Right cardiac atrium (tissue), 5 donors: ENCODE measurements around the gene DSG2. TPM values are rescaled to one million over a fixed set of nuclear protein-coding genes. Genes with fewer than 3 reads are reported as not detected.
"Not testable (repeated sequence)": the region's sequence is repeated elsewhere in the genome, so short reads cannot be mapped to it uniquely, and the experiment has no call there.

Experiments
- ATAC-seq, 2 donors: fragments of 200-7000 bp; cut with Tn5 transposase; one replicate each; pipeline versions ENCODE4 v1.8.0 to v1.9.1; 2020; ENCODE audit warnings: moderate library complexity in 2 of 2, mild to moderate bottlenecking in 1 of 2
- DNase-seq, 3 donors: peaks; one replicate each; pipeline ENCODE4 v3.0.0-alpha.2; 2020
- H3K27ac ChIP-seq: one replicate; pipeline ENCODE4 v1.5.1; 2013; ENCODE audit warnings: mild to moderate bottlenecking, low read length, control low read depth, moderate library complexity
- H3K27me3 ChIP-seq: one replicate; pipeline ENCODE4 v1.6.1; 2013; ENCODE audit not compliant: control insufficient read depth, insufficient read depth
- H3K4me1 ChIP-seq: one replicate; pipeline ENCODE4 v1.6.1; 2013; ENCODE audit warnings: low read length; ENCODE audit not compliant: control insufficient read depth, insufficient read depth
- H3K4me3 ChIP-seq: one replicate; pipeline ENCODE4 v1.5.1; 2013; ENCODE audit warnings: low read length, control low read depth
- H3K9me3 ChIP-seq: one replicate; pipeline ENCODE4 v1.6.1; 2013; ENCODE audit warnings: low read length; ENCODE audit not compliant: control insufficient read depth
- WGBS: extraction: QIAGEN DNeasy Blood & Tissue Kit; methylation state at CpG from one replicate; pipeline ENCODE4 v1.1.7; 2013; 5-methylcytosine and 5-hydroxymethylcytosine counted together
- intact Hi-C, 4 donors: fragments of 100-400 bp; cut with DNase I; formaldehyde crosslinking; loops; one replicate each; pipeline versions ENCODE4 v1.11.0 to v1.14.0; 2022 to 2023
- polyA plus RNA-seq: library from polyadenylated mRNA; stranded (reverse); fragments of 200-250 nt; gene quantifications from one replicate; pipeline ENCODE4 v1.2.3, GENCODE V29; 2013
- total RNA-seq, 4 donors: library from RNA; stranded (reverse); fragmentation: NEBNext Ultra II Directional; extraction: Animal tissue kit (Norgen Biotek cat#: 25700); gene quantifications; one replicate each; pipeline ENCODE4 v1.2.1, GENCODE V29; 2021
- donor health status: healthy with polysubstance abuse.
- donor health status: DM: no; HTN: yes; CAD: no.
- donor health status: DM: no; HTN: no; CAD: no.
- donor health status: DM: no; HTN: yes; CAD: no; lungs with severe emphysema.
- donor health status: DM: yes; HTN: yes; CAD: no.

DSG2 gene
- total and polyA plus RNA-seq, 5 donors = 24.8 to 77.6 (median 74.4) TPM

DNA sequence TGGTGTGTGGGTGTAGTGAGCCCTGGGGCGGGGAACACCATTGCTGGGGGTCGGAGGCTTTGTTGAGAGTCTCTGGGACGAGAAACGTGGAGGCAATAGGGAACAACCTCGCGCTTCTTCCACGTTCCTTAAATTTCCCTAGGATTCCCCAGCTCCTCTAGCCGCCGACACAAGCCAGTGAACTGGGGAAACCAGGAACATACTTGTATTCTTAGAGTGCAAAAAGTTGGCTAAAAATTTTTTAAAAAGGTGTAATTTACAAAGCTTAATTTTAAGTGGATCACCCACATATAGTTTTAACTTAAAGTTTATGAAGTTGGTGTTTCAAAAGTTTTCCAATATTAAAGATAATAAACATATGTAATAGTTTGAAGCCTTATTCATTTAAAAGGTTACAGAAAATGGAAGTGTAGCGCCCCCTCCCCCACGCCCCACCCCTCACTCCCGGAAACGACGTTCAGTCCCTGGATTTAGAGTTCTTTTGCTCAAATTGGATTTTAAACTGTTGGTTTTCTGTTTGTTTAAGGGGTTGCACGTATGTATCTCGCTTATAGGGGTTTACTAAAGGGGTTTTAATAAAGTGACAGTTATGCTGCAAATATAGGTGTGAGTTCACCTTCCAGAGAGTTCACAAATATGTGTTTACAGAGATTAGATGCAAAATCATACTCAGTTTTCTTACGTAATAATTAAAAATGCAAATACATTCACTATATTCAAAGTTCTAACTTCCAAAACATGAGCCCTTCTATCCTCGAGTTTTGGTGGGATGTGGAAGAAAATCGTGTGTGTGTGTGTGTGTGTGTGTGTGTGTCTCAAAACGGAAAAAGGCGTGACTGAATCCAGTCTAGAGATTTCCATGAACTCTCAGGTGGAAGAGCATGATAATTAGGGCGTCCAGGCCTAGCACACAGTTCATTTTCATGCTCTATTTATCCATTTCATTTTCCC is 872 bp downstream of the DSG2 start:
- DNase-seq = no peak
- intact Hi-C loops = loop anchor here in 1 of 4 donors (10.0 kb wide), 1 partner anchor 74 kb away; no protein-coding TSS in a partner anchor
- H3K4me3 ChIP-seq = peak overlapping the region; percentile 68
- H3K27me3 ChIP-seq = no peaks in the 10 kb centered on the region
- H3K9me3 ChIP-seq = no peaks in the 10 kb centered on the region
- peak overlapping the region; percentile 78 for H3K27ac ChIP-seq
- ATAC-seq = peak in 1 of 2 donors; percentile 40
- 18% methylated on average over 22 of the region's 22 CpGs for WGBS
- H3K4me1 ChIP-seq = peaks cover 2% of the 10 kb centered on the region

DNA sequence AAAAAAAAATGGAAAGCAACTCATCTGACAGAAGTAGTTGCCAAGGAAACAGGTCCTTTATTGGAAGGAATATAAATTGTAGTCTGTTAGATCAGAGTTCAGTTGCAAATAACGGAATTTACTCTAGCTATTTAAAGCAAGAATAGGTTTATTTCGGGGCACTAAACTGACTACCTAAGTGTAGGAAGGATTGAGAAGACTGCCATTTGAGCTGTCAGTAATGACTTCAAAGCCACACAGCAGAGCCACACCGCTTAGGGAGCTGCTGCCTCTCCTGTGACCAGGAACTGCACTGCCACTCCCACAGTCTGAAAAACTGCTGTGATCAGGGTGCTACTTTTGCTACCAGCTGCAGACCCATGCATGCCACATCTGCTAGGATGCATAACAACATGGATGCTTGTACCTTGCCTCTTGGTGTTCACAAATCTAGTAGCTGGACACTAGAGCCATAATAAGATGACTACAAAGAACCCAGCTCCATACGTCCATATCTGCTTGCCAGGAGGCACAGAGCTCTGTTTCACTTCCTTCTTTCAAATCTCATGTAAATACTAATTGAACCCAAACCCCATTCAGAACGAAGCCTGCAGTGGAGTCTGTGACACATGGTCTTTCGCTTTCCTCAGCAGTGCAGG is 2.2 kb downstream of the DSG2 start:
- Histone ChIP-seq H3K27ac (no peak overlapping the region), H3K27me3 (no peaks in the 10 kb centered on the region), H3K9me3 (no peaks in the 10 kb centered on the region), H3K4me3 (no peak overlapping the region), H3K4me1 (peaks cover 6% of the 10 kb centered on the region)
- ATAC-seq (no peak), DNase-seq (no peak)
- WGBS = 68% methylated on average over 6 of the region's 6 CpGs
- intact Hi-C loops = loop anchor here in 1 of 4 donors (10.0 kb wide), 1 partner anchor 235 kb away; no protein-coding TSS in a partner anchor

- Histone ChIP-seq H3K27ac (no peak overlapping the region), H3K9me3 (no peaks in the 10 kb centered on the region), H3K27me3 (no peaks in the 10 kb centered on the region), H3K4me3 (no peak overlapping the region), H3K4me1 (peaks cover 6% of the 10 kb centered on the region)
- intact Hi-C loops = loop anchor here in 1 of 4 donors (10.0 kb wide), 1 partner anchor 238 kb away; no protein-coding TSS in a partner anchor
- ATAC-seq = no peak
- WGBS = 93% methylated on average over 4 of the region's 4 CpGs
- DNase-seq = no peak
Measured at GRCh38 chr18:31503011-31503410, 5.0 kb downstream of the DSG2 start.

DNA sequence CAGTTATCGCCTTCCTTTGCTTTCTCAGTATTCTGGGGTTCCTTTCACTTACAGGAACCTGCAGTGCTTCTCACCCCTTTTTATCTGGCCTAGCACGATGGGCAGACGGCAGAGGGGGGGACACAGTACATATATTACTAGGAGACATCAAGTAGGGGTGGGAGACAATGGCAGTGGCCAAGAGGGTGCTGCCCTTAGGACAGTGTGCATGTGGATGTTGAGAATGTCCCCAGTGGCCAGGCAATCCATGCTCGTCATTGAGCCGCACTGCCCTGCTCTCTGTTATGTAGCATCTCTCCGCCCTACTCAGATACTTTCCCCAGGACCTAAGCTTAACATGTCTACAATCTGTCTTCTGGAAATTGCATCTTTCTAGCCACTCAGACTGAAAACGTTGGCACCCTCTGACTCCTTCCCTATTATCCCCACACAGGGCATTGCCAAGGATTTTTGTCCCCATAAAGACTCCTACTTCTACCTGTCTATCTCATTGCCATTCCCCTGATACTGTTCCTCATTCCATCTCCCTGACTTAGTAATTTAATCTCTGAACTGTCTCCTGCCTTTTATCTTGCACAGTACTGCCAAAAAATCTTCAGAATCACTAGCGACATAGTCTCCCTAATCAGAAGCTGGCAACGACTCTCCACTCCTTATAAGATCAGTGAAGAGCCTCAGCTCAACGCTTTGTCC is 6.6 kb downstream of the DSG2 start:
- ATAC-seq (peak; percentile 16 to 39), DNase-seq (no peak)
- Histone ChIP-seq H3K27me3 (no peaks in the 10 kb centered on the region), H3K27ac (peak overlapping the region; percentile 35), H3K4me3 (no peak overlapping the region), H3K9me3 (no peaks in the 10 kb centered on the region), H3K4me1 (peaks cover 7% of the 10 kb centered on the region)
- WGBS = 56% methylated on average over 10 of the region's 10 CpGs
- intact Hi-C loops = loop anchor here in 1 of 4 donors (10.0 kb wide), 1 partner anchor 240 kb away; no protein-coding TSS in a partner anchor

DNA sequence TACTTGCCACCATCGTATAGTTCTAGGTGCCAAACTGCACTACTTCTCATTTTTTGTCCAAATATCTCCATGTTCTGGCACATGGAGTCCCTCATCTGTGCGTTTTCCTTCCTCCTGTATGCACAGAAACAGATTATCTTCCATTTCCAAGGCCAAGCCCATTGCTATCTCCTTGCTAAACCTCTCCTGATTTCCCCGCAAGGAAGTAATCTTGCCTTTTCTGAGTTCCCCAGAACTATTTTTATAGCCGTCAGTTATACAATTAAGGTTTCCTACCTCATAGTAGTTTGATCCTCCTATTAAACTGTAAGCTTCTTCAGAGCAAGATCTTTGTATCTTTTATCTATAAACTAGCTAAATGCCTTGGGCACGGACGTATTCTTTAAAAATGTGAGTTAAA is 7.2 kb downstream of the DSG2 start:
- no peaks in the 10 kb centered on the region for H3K9me3 ChIP-seq
- WGBS = 34% methylated on average over 6 of the region's 6 CpGs
- intact Hi-C loops = loop anchor here in 1 of 4 donors (10.0 kb wide), 1 partner anchor 240 kb away; no protein-coding TSS in a partner anchor
- DNase-seq (no peak), ATAC-seq (no peak)
- H3K27ac ChIP-seq = no peak overlapping the region
- no peak overlapping the region for H3K4me3 ChIP-seq
- peaks cover 7% of the 10 kb centered on the region for H3K4me1 ChIP-seq
- H3K27me3 ChIP-seq = no peaks in the 10 kb centered on the region

- DNase-seq (no peak), ATAC-seq (peak; percentile 50 to 76)
- Histone ChIP-seq H3K4me3 (no peak overlapping the region), H3K9me3 (no peaks in the 10 kb centered on the region), H3K4me1 (peaks cover 9% of the 10 kb centered on the region), H3K27ac (no peak overlapping the region), H3K27me3 (no peaks in the 10 kb centered on the region)
- WGBS = 59% methylated on average over 5 of the region's 5 CpGs
- intact Hi-C loops = loop anchor here in 1 of 4 donors (10.0 kb wide), 1 partner anchor 241 kb away; no protein-coding TSS in a partner anchor
Measured at GRCh38 chr18:31506024-31506742, 8.2 kb downstream of the DSG2 start.

DNA sequence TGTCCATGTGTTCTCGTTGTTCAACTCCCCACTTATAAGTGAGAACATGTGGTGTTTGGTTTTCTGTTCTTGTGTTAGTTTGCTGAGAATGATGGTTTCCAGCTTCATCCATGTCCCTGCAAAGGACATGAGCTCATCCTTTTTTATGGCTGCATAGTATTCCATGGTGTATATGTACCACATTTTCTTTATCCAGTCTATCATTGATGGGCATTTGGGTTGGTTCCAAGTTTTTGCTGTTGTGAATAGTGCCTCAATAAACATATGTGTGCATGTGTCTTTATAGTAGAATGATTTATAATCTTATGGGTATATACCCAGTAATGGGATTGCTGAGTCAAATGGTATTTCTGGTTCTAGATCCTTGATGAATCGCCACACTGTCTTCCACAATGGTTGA is 9.1 kb downstream of the DSG2 start:
- ATAC-seq, H3K4me1 ChIP-seq, H3K4me3 ChIP-seq, H3K27ac ChIP-seq, H3K9me3 ChIP-seq, DNase-seq, H3K27me3 ChIP-seq: not testable (repeated sequence)
- intact Hi-C loops = loop anchor here in 1 of 4 donors (10.0 kb wide), 1 partner anchor 242 kb away; no protein-coding TSS in a partner anchor
- WGBS = 94% methylated on average over 2 of the region's 2 CpGs

- 49% methylated on average over 1 of the region's 1 CpG for WGBS
Measured at GRCh38 chr18:31508781-31509180, 10.8 kb downstream of the DSG2 start.

DNA sequence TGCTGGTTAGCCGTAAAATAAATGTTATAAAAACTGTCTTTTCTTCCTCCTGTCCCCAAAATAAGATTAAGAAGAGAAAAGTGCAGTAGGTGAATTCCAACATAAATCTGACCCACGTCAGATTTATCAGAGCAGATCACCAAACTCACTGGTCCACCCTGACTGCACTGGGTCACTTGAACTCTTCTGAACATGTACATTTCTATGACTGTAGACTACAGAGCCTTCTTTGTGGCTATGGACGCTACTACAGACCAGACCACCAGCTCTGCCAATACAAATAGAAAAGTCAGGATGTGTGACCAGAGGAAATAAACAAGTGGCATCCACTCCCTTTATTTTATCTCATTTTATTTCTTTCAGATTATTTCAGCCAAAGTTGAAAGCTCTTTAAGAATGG is 11.6 kb downstream of the DSG2 start:
- 53% methylated on average over 3 of the region's 3 CpGs for WGBS
- H3K4me1 ChIP-seq = peaks cover 8% of the 10 kb centered on the region
- no peaks in the 10 kb centered on the region for H3K9me3 ChIP-seq
- H3K27ac ChIP-seq = no peak overlapping the region
- H3K4me3 ChIP-seq = no peak overlapping the region
- intact Hi-C loops = loop anchor here in 1 of 4 donors (10.0 kb wide), 1 partner anchor 245 kb away; no protein-coding TSS in a partner anchor
- ATAC-seq = peak in 1 of 2 donors; percentile 47
- no peaks in the 10 kb centered on the region for H3K27me3 ChIP-seq
- DNase-seq = no peak

More at GRCh38 chr18:31508781-31509180, 10.8 kb downstream of the DSG2 start:
- DNase-seq (no peak), ATAC-seq (no peak)
- intact Hi-C loops = loop anchor here in 1 of 4 donors (10.0 kb wide), 1 partner anchor 244 kb away; no protein-coding TSS in a partner anchor
- no peak overlapping the region for H3K27ac ChIP-seq
- peaks cover 9% of the 10 kb centered on the region for H3K4me1 ChIP-seq
- no peak overlapping the region for H3K4me3 ChIP-seq
- no peaks in the 10 kb centered on the region for H3K27me3 ChIP-seq
- H3K9me3 ChIP-seq = no peaks in the 10 kb centered on the region

DNA sequence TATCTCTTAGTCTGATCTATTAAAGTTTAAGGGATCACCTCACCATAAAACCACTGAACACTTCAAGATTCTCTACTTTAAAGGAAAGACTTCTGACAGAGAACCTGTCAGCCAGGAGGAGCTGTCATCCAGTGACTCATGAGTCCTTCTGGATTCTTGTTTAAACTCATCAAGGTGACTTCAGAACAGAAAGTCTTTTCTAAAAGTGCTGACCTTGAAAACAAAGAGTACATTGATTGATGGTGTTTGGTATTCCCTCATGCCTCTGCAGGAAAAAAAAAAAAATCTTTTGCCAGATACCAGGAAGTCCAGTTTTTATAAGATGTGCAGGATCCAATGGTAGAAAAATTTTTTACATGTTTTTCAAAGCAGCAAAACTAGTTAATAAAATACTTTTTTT is 12.3 kb downstream of the DSG2 start:
- no peak for DNase-seq
- ATAC-seq = no peak
- no peak overlapping the region for H3K27ac ChIP-seq
- no peaks in the 10 kb centered on the region for H3K27me3 ChIP-seq
- no peaks in the 10 kb centered on the region for H3K9me3 ChIP-seq
- peaks cover 6% of the 10 kb centered on the region for H3K4me1 ChIP-seq
- H3K4me3 ChIP-seq = no peak overlapping the region
- intact Hi-C loops = loop anchor here in 1 of 4 donors (10.0 kb wide), 1 partner anchor 416 kb away; no protein-coding TSS in a partner anchor
